Hematopoietic multipotent progenitor cell treated with erythropoietin and hydrocortisone succinate and interleukin-3 and kit ligand, for 17 days (in vitro differentiated cells): ENCODE data around the gene SRC.
"Not testable (repeated sequence)": the region's sequence is repeated elsewhere in the genome, so short reads cannot be mapped to it uniquely, and the experiment has no call there.

Experiments used
- DNase-seq: peaks from one replicate; pipeline ENCODE4 v3.0.0-alpha.2; 2015; ENCODE audit warnings: low spot score

Gene SRC

GRCh38 chr20:37363221-37364012 is 17.5 kb downstream of the SRC start:
- DNase-seq, result no peak

DNA sequence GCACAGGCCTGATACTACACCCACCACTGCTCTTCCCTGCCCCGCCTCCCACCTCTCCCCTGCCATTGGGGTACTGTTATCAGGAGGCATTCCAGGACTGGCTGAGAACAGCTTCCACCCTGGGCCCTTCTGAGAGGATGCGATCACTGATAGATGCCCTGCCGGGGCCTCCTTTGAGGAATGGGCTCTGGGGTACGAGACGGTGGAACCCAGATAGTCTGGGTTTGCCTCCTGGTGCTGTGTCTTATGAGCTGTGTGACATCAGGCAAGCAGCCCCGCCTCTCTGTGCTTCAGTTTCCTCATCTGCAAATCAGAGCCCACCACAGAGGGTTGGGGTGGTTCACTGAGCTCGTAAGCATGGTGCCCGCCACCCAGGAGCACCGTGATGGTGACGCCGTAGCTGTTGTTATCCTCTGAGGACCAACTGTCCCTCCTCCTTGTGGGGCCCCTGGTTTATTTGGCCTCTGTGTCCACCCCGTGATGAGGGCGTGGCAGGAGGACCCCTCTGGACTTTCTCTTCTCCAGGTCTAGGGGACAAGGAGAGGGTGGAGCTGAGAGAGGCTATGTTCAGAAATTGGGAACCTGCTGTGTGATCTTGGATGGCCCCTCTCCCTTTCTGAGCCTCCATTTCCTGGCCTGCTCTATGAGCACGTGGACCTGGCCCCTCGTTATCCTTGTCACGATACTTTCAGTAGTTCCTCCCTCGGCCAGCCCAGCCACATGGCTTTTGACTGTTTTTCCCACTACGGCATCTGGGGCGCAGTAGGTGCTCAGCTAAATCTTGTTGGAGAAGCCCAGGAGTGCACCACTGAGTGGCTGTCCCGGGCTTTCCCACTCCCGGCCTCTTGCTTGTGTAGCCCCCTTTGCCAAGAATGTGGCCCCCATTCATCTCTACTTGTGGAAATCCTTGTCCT is 18.3 kb downstream of the SRC start:
- DNase-seq, result no peak

DNA sequence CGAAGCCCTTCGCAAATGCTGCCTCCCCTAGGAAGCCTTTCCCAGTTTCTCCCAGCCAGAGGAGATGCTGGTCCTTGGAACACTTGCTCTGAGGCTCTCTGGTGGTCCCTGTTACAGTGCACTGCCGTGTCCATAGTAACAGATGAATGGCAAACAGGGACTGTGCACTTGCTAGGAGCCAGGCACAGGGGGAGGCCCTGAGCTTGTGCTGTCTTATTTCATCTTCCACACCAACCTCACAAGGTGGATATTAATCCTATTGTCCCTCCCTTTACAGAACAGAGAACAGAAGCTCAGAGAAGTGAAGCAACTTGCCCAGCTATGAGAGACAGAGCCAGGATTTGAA is 19.0 kb downstream of the SRC start:
- no peak for DNase-seq

DNA sequence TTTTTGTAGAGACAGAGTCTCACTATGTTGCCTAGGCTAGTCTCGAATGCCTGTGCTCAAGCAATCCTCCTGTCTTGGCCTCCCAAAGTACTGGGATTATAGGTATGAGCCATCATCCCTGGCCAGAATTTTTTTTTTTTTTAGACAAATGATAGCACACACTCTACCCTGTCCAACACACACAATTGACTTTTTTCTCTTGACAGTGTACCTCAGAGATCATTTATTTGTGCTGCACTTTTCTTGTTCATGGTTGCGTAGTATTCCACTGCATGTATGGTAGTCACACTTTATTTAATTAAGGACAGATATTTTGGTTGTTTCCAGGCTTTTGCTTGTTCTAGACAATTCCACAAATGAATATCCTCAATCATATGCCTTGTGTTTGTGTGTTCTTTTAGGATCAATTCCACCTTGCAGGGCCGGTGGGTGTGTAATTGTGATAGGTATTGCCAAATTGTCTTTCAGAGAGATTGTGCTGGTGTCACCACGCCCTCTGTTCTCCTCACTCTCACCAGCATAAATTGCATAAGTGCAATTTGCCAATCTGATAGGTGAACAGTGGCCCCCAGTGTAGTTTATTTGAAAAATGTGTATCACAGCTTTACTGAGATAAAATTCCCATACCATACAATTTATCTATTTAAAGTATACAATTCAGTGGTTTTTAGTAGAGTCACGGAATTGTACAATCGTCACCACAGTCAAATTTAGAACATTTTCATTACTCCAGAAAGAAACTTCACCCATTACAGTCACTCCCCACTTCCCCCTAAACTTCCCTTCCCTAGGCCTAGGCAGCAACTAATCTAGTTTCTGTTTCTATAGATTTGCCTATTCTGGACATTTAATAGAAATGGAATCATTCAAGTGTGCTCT is 20.1 kb downstream of the SRC start:
- DNase-seq, result no peak

GRCh38 chr20:37366743-37367142 is 20.8 kb downstream of the SRC start:
- DNase-seq, result no peak

DNA sequence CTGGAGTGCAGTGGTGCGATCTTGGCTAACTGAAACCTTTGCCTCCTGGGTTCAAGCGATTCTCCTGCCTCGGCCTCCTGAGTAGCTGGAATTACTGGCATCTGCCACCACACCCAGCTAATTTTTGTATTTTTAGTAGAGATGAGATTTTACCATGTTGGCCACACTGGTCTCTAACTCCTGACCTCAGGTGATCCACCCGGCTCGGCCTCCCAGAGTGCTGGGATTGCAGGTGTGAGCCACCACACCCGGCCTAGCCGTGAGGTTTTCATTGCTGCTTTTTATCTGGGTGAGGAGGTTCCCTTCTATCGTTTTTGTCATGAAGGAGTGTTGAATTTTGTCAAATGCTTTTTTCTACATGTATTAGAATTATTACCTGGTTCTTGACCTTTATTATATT is 23.9 kb downstream of the SRC start:
- DNase-seq, result no peak

GRCh38 chr20:37371845-37372244 is 25.9 kb downstream of the SRC start:
- DNase-seq, result not testable (repeated sequence)

GRCh38 chr20:37372441-37372840 is 26.5 kb downstream of the SRC start:
- no peak for DNase-seq

GRCh38 chr20:37373020-37373598 is 27.2 kb downstream of the SRC start:
- no peak for DNase-seq

GRCh38 chr20:37375227-37375626 is 29.3 kb downstream of the SRC start:
- DNase-seq, result no peak

DNA sequence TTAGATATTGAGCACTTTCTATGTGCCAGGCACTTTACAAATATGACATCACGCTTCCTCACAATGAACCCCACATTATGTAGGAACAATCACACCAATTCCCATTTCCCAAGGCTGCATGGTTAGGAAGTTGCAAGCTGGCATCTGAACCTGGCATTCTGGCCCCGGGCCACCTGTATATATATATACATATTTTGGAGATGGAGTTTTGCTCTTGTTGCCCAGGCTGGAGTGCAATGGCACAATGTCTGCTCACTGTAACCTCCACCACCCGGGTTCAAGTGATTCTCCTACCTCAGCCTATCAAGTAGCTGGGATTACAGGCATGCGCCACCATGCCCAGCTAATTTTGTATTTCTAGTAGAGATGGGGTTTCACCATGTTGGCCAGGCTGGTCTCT is 30.4 kb downstream of the SRC start:
- no peak for DNase-seq

DNA sequence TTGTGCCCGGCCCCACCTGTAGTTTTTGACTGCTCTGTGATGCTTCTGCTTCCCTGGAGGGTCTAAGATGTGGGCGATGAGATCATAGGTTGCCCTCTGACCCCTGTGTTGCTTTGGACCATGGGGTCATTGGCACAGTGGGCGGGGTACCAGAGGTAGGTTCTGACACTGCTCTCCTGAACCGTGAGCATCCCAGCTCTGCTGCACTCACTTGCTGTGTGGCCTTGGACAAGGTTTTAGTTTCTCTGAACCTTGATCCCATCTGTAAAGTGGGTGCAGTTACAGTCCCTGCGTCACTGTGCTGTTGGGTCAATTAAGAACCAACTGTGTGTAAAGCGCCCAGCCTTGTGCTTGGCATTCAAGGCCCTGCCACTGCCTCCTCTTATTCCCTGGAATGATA is 30.9 kb downstream of the SRC start:
- no peak for DNase-seq

GRCh38 chr20:37377346-37378081 is 31.6 kb downstream of the SRC start:
- no peak for DNase-seq

DNA sequence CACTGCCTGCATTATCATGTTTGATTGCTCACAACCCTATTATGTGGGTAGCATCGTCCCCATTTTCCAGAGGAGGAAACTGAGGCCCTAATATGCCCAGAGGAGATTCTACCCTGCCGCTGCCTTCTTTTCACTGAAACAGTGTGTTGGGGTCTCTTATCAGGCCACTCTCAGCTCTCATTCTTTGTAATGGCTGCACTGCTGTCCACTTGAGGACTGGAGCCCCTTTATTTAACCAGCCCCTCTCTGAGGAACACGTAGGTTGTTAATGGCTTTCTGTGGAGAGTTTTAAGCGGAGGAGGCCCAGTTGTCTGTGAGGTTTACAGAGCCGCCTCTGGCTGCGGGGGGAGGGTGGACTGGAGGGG is 32.5 kb downstream of the SRC start:
- no peak for DNase-seq

DNA sequence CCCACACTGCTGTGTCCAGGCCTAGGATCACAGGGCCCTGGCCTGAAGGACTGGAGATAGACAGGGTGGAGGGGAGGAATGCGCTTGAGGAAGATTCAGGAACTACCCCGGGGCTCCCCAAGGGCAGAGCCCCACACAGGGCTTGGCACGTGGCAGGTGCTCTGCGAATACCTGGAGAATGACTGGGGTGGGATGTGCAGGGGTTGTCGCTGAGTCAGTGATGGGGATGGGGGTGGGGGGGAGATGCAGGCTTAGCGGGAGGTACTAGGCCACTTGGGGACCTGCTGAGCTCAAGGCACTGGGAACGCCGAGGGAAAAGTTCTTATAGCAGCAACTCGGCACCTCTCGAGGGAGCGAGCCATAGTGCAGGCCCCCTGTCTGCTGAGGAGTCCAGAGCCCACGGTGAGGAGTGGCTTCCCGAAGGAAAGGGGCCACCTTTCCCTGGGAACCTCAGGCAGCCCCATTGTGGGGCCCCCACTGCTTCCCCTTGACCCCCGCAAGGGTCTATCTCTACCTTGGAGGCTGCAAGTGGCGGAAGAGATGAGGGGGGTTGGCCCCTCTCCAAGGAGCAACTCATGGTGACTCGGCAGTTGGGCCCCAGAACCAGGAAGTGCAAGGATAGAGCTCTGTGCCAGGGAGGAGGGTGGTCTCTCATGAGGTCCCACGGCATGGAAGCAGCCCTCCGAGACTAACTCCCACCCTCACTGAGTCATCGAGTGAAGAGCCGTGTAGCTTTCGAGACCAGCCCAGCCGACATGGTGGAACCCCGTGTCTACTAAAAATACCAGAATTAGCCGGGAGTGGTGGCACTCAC is 33.1 kb downstream of the SRC start:
- DNase-seq, result peak; percentile 83

DNA sequence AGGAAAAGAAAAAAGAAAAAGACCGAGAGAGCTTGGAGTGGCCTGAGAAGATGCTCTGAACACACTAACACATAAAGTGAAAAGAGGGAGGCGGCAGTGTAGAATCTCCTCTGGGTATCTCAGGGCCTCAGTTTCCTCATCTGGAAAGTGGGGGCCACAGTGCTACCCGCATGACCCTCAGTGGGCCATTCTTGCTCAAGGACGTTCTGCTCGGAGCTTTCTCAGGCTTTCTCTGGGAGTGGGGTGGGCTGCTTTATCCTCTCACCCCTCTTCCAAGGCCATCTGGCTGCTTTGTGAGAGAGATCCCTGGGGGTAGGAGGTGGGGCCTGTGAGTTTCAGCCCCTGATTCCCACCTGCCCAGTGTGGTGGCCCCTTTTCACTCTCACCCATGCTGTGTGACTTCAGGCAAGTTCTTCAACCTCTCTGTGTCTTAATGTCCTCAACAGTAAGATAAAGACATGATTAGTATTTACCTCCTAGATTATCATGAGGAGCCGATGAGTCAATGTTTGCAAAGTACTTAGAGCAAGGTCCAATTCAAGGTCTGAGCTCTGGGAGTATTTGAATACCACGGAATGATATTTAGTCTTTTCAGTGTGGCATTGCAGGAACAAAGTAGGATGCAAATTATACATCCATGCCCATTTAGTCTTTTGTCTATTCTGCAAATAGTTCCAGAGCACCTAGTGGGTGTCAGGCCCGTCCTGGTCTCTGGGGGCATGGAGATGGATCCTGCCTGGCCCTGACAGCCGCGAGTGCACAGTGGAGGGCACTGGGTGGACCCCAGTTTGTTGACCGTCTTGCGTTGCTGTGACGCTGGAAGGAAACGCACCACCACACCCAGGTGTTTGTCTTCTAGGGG is 34.3 kb downstream of the SRC start:
- DNase-seq, result peak; percentile 18

DNA sequence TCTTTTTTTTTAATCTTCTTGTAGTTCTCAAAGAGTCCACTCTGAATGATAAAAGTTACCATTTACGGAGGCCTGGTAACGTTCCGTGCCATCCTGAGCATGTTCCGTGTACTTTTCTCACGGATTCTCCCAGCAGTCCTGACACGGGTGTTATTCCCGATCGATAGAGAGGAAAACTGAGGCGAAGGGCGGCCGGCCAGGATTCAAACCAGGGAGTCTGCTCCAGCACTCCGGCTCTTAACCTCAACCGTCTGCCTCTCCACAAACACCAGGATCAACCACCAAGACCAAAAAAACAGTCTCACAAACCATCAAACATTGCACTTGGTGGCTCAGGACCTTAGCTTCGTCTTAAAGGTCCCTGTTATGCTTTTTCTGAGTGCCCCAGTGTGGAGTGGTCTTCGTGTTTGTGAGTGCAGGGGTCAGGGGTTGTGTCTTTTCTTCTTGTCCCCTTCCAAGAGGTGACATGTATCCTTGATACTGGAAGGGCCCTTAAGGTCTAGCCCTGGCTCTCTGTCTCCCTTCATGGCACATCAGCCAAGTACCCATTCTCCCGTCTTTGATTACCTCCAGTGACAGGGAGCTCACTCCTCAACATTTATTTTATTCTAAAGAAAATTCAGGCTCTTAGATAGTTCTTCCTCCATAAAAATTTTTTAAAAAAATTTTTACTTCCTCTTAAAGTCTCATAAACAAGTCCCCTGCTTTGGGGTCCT is 35.1 kb downstream of the SRC start:
- no peak for DNase-seq

- DNase-seq, result no peak
Observed at GRCh38 chr20:37381621-37382471, 35.9 kb downstream of the SRC start.
